Measurements from ENCODE around the gene TBL2. TPM values are rescaled to one million over a fixed set of nuclear protein-coding genes. Genes with fewer than 3 reads are reported as not detected.

Gene TBL2
- total RNA-seq, 1 donor from 2014 or later = 29.0 TPM

DNA sequence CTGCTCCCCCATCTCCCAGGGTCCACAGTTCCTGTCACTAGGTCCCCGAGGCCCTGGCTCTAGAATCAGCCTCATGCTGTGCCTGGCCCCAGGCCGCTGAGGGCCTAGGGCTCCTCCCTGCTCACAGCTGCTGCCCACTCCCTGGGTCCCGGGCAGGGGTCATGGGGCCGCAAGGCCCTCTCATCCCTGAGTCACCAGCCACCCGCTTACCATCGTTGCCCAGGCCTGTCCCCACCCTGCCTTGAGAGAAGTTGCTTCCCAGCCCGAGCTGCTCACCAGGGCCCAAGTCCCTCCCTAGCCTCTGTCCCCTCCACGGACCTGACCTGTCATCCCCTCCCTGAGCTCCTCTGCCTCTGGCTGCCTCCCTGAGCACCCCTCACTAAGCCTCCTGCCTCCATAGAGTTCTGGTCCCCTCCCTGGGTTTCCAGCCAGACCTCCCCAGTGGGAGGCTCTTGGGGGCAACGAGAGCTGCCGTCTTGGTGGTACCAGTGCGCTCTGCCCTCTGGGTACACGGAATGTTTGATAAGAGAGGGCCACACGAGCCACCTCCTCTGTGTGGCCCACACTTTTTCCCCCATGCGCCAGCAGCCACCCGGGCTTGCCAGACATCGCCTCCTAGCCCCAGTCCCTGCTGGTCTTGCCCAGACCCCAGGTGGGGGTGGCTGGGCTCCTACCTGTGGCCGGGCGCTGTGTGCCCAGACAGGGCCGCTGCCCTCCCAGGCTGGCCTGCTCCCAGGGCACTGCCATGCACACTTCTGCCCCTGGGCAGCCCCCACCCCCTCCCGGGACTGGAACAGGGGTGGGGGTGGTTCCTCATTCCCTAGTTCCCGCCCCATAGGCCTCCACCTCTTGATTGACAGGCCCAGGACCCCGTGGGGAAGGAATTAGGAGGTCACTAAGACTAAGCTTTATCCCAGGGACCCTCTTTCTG lies 24.6 kb upstream of the TBL2 start:
- Histone ChIP-seq H3K4me1 (no peaks in the 10 kb centered on the region), H3K27ac (no peak overlapping the region), H3K9me3 (no peaks in the 10 kb centered on the region), H3K36me3 (no peaks in the 10 kb centered on the region), H3K27me3 (no peaks in the 10 kb centered on the region), H3K4me3 (no peak overlapping the region)
- intact Hi-C loops (cut with DNase I) = loop anchor here (10.0 kb wide), 1 partner anchor 62 kb away; the partner anchor contains the start of gene VPS37D
- DNase-seq (ENCODE audit: extremely low spot score in 2 of 2) = no peak
- TF ChIP-seq, protein P1, sequence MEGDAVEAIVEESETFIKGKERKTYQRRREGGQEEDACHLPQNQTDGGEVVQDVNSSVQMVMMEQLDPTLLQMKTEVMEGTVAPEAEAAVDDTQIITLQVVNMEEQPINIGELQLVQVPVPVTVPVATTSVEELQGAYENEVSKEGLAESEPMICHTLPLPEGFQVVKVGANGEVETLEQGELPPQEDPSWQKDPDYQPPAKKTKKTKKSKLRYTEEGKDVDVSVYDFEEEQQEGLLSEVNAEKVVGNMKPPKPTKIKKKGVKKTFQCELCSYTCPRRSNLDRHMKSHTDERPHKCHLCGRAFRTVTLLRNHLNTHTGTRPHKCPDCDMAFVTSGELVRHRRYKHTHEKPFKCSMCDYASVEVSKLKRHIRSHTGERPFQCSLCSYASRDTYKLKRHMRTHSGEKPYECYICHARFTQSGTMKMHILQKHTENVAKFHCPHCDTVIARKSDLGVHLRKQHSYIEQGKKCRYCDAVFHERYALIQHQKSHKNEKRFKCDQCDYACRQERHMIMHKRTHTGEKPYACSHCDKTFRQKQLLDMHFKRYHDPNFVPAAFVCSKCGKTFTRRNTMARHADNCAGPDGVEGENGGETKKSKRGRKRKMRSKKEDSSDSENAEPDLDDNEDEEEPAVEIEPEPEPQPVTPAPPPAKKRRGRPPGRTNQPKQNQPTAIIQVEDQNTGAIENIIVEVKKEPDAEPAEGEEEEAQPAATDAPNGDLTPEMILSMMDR (IDR thresholded peaks at IDR 0.05) = no peak
- TF ChIP-seq POLR2AphosphoS5 (IDR thresholded peaks at IDR 0.05; ENCODE audit: insufficient read depth in 1 of 2, low read depth in 1 of 2) = no peak
- no peak for TF ChIP-seq POLR2A (IDR thresholded peaks at IDR 0.05)

DNA sequence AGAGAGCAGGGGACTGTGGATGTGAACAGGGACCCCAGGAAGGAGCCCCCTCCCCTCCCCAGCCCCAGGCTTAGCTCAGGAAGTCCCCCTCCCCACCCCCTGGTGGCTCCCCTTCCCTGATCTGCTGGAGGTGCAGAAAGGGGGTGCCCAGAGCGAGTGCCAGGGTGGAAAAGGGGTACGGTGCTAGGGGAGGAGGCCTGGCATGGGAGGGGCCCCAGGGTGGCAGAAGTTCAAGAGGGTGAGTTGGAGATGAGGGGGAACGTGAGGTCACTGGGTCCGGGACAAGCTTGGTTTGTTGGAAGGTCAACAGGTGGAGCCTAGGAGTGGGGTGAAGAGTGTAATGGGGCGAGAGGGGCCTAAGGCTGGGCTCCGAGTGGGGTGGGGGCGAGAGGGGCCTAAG lies 21.5 kb upstream of the TBL2 start:
- Histone ChIP-seq H3K4me1 (no peaks in the 10 kb centered on the region), H3K4me3 (no peak overlapping the region), H3K9me3 (no peaks in the 10 kb centered on the region), H3K36me3 (no peaks in the 10 kb centered on the region), H3K27ac (no peak overlapping the region), H3K27me3 (no peaks in the 10 kb centered on the region)
- intact Hi-C loops (cut with DNase I) = loop anchor here (10.0 kb wide), 1 partner anchor 65 kb away; the partner anchor contains the start of gene VPS37D
- DNase-seq (ENCODE audit: extremely low spot score in 2 of 2) = no peak
- TF ChIP-seq POLR2AphosphoS5 (IDR thresholded peaks at IDR 0.05; ENCODE audit: insufficient read depth in 1 of 2, low read depth in 1 of 2) (no peak), POLR2A (IDR thresholded peaks at IDR 0.05) (no peak)
- TF ChIP-seq, protein P1 (IDR thresholded peaks at IDR 0.05) = no peak

DNA sequence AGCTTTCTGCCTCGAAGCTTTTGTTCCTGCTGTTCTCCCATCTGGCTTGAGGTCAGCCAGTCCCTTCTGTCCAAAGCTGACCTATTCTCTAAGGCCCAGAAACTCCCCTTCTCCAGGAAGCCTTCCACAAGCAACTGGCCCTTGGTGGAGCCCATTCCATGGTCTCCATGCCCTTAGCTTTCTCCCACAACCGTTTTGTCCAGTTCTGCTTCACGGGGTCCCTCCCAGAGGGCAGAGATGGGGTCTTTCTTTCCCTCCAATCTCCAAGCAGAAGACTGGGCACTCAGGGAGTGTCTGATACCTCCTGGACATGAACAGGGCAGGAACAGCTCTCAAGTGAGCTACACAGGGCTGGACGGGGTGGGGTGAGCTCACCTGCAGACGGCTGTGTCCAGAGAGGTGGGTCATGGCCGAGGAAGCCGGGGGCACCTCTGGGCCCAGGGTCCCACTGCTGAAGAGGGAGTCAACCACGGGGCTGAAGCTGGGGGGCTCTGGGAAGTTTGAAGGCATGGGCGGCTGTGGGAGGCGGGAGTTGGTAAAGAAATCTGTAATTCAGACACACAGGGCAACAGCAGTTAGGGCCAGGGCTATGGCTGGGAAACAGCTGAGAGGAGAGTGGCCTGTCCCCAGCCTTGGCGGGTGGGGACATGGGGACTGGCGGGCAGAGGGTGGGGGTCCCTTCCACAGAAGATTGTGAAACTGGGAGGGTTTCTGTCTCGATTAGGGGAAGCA lies 20.9 kb upstream of the TBL2 start:
- Histone ChIP-seq H3K27me3 (no peaks in the 10 kb centered on the region), H3K9me3 (no peaks in the 10 kb centered on the region), H3K4me3 (no peak overlapping the region), H3K4me1 (no peaks in the 10 kb centered on the region), H3K27ac (no peak overlapping the region), H3K36me3 (no peaks in the 10 kb centered on the region)
- no peak for TF ChIP-seq POLR2A (IDR thresholded peaks at IDR 0.05)
- intact Hi-C loops (cut with DNase I) = no loop called here
- DNase-seq (ENCODE audit: extremely low spot score in 2 of 2) = no peak

DNA sequence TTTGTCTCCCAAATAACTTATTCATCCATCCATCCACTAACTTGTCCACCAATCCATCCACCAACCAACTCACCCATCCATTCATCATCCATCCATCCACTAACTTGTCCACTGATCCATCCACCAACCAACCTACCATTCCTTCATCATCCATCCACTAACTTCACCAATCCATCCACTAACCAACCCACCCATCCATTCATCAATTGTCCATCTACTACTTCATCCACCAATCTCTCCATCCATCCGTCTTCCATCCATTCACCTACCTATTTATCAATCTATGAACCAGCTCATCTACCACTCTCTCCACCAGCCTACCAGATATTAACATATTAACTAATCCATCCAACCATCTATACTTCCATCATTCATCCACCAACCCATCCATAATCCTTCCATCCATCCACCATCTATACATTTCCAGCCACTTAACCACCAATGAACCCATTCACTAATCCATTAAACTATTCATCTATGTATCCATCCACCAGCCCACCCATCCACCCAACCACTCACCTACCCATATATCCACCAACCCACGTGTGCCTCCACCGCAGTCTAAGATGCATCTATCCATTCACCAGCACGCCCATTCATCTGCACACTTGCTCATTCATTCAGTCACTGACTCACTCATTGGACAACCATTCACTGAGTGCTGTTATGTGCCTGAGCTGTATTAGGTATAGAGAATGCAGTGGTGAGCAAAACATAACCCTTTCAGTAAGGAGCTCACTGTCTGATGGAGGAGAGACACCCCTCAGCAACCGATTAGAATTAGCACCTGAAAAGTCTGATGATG lies 19.8 kb upstream of the TBL2 start:
- intact Hi-C loops (cut with DNase I) = no loop called here
- Histone ChIP-seq H3K27ac (no peak overlapping the region), H3K4me1 (no peaks in the 10 kb centered on the region), H3K27me3 (no peaks in the 10 kb centered on the region), H3K9me3 (no peaks in the 10 kb centered on the region), H3K4me3 (no peak overlapping the region), H3K36me3 (no peaks in the 10 kb centered on the region)
- no peak for DNase-seq (ENCODE audit: extremely low spot score in 2 of 2)
- TF ChIP-seq POLR2AphosphoS5 (IDR thresholded peaks at IDR 0.05; ENCODE audit: insufficient read depth in 1 of 2, low read depth in 1 of 2) = no peak
- no peak for TF ChIP-seq POLR2A (IDR thresholded peaks at IDR 0.05)
- TF ChIP-seq, protein P1 (IDR thresholded peaks at IDR 0.05) = no peak
